HUES6 (cell line): ENCODE results near the gene MCOLN2.
A peak's percentile ranks its signal among the peaks of the same experiment; 100 is the strongest.
"Not testable (repeated sequence)": the region's sequence is repeated elsewhere in the genome, so short reads cannot be mapped to it uniquely, and the experiment has no call there.

Experiments
- H3K27ac ChIP-seq: 2 replicates; pipeline ENCODE4 v1.7.0; 2013; ENCODE audit warnings: low read depth, mild to moderate bottlenecking, low read length, inconsistent platforms
- H3K27me3 ChIP-seq: 2 replicates; pipeline ENCODE4 v1.6.1; 2013; ENCODE audit warnings: low read length; ENCODE audit not compliant: control insufficient read depth, insufficient read depth
- H3K36me3 ChIP-seq: 2 replicates; pipeline ENCODE4 v1.6.1; 2013; ENCODE audit warnings: low read length; ENCODE audit not compliant: control insufficient read depth, insufficient read depth
- H3K4me1 ChIP-seq: 2 replicates; pipeline ENCODE4 v1.6.1; 2013; ENCODE audit warnings: low read length; ENCODE audit not compliant: control insufficient read depth, insufficient read depth
- H3K4me3 ChIP-seq: 2 replicates; pipeline ENCODE4 v1.5.1; 2013; ENCODE audit warnings: low read depth, low read length
- H3K9ac ChIP-seq: one replicate; pipeline ENCODE4 v1.6.1; 2013; ENCODE audit warnings: mild to moderate bottlenecking, low read length
- H3K9me3 ChIP-seq: 2 replicates; pipeline ENCODE4 v1.6.1; 2013; ENCODE audit warnings: low read depth, low read length; ENCODE audit not compliant: control insufficient read depth, insufficient read depth

MCOLN2 gene

GRCh38 chr1:84918726-84919336 is 78.1 kb downstream of the MCOLN2 start:
- Histone ChIP-seq H3K27me3 (no peaks in the 10 kb centered on the region), H3K4me3 (no peak overlapping the region), H3K9ac (no peak overlapping the region), H3K36me3 (no peaks in the 10 kb centered on the region), H3K27ac (no peak overlapping the region), H3K9me3 (no peaks in the 10 kb centered on the region), H3K4me1 (no peaks in the 10 kb centered on the region)

GRCh38 chr1:84916897-84917296 is 80.0 kb downstream of the MCOLN2 start:
- Histone ChIP-seq H3K9ac (no peak overlapping the region), H3K27me3 (no peaks in the 10 kb centered on the region), H3K4me1 (no peaks in the 10 kb centered on the region), H3K9me3 (no peaks in the 10 kb centered on the region), H3K36me3 (no peaks in the 10 kb centered on the region), H3K4me3 (no peak overlapping the region), H3K27ac (no peak overlapping the region)

GRCh38 chr1:84913555-84913892 is 83.4 kb downstream of the MCOLN2 start:
- no peaks in the 10 kb centered on the region for H3K4me1 ChIP-seq
- H3K4me3 ChIP-seq = no peak overlapping the region
- no peak overlapping the region for H3K9ac ChIP-seq
- H3K9me3 ChIP-seq = no peaks in the 10 kb centered on the region
- no peak overlapping the region for H3K27ac ChIP-seq
- H3K36me3 ChIP-seq = no peaks in the 10 kb centered on the region
- no peaks in the 10 kb centered on the region for H3K27me3 ChIP-seq

GRCh38 chr1:84912726-84913554 is 84.0 kb downstream of the MCOLN2 start:
- no peak overlapping the region for H3K9ac ChIP-seq
- H3K4me1 ChIP-seq = no peaks in the 10 kb centered on the region
- no peaks in the 10 kb centered on the region for H3K9me3 ChIP-seq
- no peak overlapping the region for H3K4me3 ChIP-seq
- H3K36me3 ChIP-seq = no peaks in the 10 kb centered on the region
- H3K27me3 ChIP-seq = no peaks in the 10 kb centered on the region
- no peak overlapping the region for H3K27ac ChIP-seq

GRCh38 chr1:84908746-84909464 is 88.0 kb downstream of the MCOLN2 start:
- H3K4me1 ChIP-seq = peaks cover 10% of the 10 kb centered on the region
- not testable (repeated sequence) for H3K9ac ChIP-seq, H3K4me3 ChIP-seq, H3K27ac ChIP-seq, H3K9me3 ChIP-seq, H3K27me3 ChIP-seq, H3K36me3 ChIP-seq

DNA sequence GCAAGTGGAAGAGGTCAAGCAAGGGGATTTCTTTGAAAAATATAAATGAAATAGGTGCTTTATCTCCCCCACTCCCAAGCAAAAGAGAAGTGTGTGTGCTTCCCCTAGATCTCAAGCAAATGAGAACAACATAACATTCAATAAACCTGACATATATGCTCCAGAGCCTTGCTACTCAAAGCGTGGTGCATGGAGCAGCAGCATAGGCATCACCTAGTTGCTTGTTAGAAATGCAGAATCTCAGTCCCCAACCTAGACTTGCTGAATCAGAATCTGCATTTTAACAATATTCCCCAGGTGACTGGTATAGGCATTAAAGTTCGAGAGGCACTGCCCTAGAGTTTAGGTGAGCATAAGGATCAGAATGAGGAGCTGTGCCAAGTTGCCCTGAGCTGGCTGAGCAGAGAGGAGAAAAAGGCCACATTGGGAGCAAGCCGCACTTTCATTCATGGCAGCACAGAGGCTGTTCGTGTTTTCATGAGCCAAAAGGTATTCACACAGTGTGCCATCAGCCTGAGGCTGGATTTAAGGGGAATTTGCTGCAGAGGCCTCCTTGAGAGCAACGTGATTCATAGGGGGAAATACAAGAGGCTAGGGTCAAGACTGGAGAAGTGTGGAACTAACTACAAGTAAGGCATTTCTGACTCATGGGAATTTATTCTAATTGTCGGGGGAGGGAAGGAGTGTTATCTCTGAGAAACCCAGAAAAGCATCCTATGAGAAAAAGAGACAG is 89.7 kb downstream of the MCOLN2 start:
- Histone ChIP-seq H3K36me3 (no peaks in the 10 kb centered on the region), H3K9me3 (peaks cover 5% of the 10 kb centered on the region), H3K27ac (no peak overlapping the region), H3K27me3 (no peaks in the 10 kb centered on the region), H3K4me3 (no peak overlapping the region), H3K4me1 (peaks cover 10% of the 10 kb centered on the region), H3K9ac (peak overlapping the region; percentile 26)

DNA sequence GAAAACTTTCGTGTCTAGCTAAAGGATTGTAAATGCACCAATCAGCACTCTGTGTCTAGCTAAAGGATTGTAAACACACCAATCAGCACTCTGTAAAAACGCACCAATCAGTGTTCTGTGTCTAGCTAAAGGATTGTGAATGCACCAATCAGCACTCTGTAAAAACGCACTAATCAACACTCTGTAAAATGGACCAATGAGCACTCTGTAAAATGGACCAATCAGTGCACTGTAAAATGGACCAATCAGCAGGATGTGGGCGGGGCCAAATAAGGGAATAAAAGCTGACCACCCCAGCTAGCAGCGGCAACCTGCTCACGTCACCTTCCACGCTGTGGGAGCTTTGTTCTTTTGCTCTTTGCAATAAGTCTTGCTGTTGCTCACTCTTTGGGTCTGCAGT is 94.2 kb downstream of the MCOLN2 start:
- not testable (repeated sequence) for H3K4me1 ChIP-seq, H3K27ac ChIP-seq, H3K9ac ChIP-seq, H3K27me3 ChIP-seq, H3K9me3 ChIP-seq, H3K36me3 ChIP-seq, H3K4me3 ChIP-seq

DNA sequence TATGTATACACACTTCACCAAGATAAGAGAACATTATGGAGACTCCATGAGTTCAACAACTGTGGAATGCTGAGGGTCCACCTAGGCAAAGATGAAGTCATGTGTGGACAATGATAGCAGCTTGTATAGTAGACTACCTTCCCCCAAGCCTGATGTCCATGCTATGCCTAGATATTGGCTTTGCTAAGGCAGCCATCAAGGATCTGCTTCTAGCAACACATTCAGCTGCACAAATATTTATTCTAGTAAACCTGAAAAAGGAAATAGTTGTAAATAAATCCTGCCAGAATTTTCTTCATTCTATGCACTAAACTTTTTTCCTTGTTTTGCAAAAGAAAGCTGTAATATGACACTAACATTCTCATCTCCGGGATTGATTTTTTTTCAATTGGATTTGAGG is 96.9 kb downstream of the MCOLN2 start:
- Histone ChIP-seq H3K9me3 (peaks cover 5% of the 10 kb centered on the region), H3K27me3 (peaks cover 14% of the 10 kb centered on the region; the same call in 1 of the 2 replicates), H3K4me1 (peaks cover 5% of the 10 kb centered on the region; the same call in 1 of the 2 replicates), H3K4me3 (no peak overlapping the region), H3K27ac (no peak overlapping the region), H3K36me3 (no peaks in the 10 kb centered on the region), H3K9ac (no peak overlapping the region)

- Histone ChIP-seq H3K9me3 (no peaks in the 10 kb centered on the region), H3K9ac (no peak overlapping the region), H3K27ac (no peak overlapping the region), H3K27me3 (peaks cover 49% of the 10 kb centered on the region), H3K4me3 (no peak overlapping the region), H3K4me1 (peaks cover 14% of the 10 kb centered on the region), H3K36me3 (no peaks in the 10 kb centered on the region)
Measured at GRCh38 chr1:84896279-84896678, 100.6 kb downstream of the MCOLN2 start.

- no peak within 1 kb of the TSS for H3K27ac ChIP-seq
Measured at GRCh38 chr1:84892705-84893618, 104.0 kb downstream of the MCOLN2 start, which contains the start of gene LPAR3. Gene LPAR3, minus strand, starts transcription at chr1:84893206. Its CDS starts 27,086 bp downstream, at chr1:84866120.

More at GRCh38 chr1:84892705-84893618, 104.0 kb downstream of the MCOLN2 start, which contains the start of gene LPAR3:
- H3K4me3 ChIP-seq = peak within 1 kb of the TSS; percentile 71
- H3K9ac ChIP-seq = peak within 1 kb of the TSS; percentile 52
- no peaks in the 10 kb centered on the region for H3K9me3 ChIP-seq
- H3K36me3 ChIP-seq = no peaks in the 10 kb centered on the region
- H3K27me3 ChIP-seq = peaks cover 56% of the 10 kb centered on the region
- H3K4me1 ChIP-seq = peaks cover 14% of the 10 kb centered on the region
